HG03196 (cell line): Measurements from ENCODE around the gene ZNF236.
"Not testable (repeated sequence)": the region's sequence is repeated elsewhere in the genome, so short reads cannot be mapped to it uniquely, and the experiment has no call there.

Experiments used
- ATAC-seq: cut with Tn5 transposase; IDR thresholded peaks from one replicate; pipeline ENCODE4 v1.9.1; 2021; ENCODE audit not compliant: unreplicated experiment

ZNF236 gene

DNA sequence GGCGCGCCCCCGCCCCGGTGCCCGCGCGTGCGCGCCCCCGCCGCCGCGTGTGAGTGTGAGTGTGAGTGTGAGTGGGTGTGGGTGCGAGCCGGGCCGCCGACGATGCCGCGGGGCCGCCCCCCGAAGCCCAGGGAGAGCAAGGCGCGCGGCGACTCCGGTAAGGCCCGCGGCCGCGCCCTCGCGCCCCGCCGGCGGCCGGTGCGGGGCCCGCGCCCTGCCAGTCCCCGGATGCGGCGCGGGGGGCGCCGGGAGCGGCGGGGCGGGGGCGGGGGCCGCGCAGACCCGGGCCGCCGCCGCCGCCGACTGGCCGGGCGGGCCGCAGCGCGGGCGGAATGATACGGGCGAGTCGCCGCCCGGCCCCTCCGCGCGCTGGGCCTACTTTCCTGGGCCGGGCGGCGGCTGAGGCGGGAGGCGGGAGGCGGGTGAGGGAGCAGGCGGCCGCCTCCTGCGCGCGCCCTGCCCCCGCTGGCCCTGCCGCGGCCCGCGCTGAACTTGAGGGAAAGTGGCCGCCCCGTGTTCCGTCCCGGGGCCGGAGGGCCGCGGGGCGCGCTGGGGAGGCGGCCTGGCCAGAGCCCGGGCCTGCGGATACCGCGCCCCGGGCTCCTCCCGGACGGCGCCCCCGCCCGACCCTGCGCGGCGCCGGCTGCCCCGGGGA is at the start of gene ZNF236:
Gene ZNF236, plus strand, starts transcription at position 52 of the 655 bp plus-strand sequence. Its CDS starts 51 bp downstream, at position 103.
- peak; percentile 44 for ATAC-seq

DNA sequence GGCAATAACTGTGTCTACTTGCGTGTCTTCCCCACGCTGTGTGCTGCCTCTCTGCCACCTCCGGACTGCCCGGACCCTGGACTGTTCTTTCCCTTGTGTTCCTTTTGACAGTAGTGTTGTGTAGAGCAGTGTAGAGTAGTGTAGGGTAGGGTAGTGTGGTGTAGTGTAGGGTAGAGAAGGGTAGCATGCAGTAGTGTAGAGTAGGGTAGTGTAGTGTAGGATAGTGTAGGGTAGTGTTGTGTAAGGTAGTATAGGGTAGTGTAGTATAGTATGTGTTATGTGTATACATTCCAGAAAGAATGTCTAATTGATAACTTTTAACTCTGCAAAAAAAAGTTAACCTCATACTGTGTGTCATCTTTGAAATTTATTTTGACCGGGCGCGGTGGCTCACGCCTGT is 49.7 kb upstream of the ZNF236 start:
- no peak for ATAC-seq

DNA sequence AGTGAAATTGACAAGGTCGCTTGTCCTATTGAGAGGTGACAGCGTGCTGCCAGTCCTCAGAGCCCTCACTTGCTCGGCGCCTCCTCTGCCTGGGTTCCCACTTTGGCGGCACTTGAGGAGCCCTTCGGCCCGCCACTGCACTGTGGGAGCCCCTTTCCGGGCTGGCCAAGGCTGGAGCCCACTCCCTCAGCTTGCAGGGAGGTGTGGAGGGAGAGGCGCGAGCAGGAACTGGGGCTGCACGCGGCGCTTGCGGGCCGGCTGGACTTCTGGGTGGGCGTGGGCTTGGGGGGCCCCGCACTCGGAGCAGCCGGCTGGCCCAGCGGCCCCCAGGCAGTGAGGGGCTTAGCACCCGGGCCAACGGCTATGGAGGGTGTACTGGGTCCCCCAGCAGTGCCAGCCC is 45.3 kb upstream of the ZNF236 start:
- ATAC-seq: not testable (repeated sequence)

DNA sequence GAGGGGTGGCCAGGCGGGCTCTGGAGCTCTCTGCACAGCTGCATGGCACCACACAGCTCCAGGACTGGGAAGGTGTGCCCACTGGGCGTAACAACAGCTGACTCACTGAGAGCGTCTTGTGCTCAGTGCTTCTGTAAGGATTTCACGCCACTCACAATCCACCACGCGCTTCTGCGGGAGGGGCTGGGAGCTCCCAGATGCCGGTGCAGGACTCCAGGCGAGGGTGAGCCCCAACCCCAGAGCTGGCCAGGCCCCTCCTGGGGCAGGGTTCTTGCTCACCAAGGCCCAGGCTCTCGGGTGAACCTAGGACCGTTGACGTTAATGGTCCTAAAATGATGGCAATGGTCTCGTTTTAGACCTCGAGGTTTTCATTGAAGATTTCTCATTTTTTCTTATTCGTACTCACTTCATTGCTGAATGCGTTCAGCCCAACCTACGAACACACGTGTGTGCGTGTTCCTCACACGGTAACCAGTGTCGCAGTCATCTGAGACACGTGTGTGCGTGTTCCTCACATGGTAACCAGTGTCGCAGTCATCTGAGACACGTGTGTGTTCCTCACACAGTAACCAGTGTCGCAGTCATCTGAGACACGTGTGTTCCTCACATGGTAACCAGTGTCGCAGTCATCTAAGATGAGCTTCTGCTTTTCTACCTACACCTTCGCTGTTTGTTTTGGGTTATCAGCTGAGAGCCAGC is 38.4 kb upstream of the ZNF236 start:
- ATAC-seq: no peak

DNA sequence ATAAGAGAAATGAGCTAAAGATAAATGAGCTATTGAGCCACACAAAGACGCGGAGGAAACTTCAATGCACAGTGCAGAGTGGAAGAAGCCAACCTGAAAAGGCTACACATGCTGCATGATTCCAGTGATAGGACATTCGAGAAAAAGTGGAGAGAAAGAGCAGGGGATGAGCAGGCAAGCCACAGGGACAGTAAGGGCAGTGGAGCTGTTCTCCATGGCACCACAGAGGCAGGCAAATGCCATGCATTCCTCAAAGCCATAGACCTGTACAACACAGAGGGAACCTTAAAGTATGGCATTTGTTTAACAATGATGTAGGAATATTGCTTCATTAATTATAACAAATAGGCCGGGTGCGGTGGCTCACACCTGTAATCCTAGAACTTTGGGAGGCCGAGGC is 36.5 kb upstream of the ZNF236 start:
- no peak for ATAC-seq

DNA sequence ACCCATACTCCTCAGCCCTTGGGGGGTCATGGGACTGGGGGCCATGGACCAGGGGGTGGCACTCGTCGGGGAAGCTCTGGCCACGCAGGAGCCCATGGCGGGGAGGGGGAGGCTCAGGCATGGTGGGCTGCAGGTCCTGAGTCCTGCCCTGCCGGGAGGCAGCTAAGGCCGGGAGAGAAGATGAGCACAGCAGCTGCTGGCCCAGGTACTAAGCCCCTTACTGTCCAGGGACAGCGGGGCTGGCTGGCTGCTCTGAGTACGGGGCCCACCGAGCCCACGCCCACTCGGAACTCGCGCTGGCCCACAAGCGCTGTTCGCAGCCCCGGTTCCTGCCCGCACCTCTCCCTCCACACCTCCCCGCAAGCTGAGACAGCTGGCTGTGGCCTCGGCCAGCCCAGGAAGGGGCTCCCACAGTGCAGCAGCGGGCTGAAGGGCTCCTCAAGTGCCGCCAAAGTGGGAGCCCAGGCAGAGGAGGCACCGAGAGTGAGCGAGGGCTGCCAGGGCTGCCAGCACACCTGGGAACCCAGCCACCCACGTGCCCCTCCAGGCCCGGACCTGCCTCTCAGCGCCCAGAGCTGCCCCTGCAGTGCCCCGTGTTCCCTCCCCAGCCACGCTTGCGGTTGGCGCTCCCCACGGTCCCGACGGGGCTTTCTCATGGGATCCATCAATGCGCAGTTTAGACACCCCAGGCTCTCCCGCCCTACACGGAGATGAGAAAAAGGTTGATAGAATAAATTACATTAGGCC is 33.6 kb upstream of the ZNF236 start:
- ATAC-seq: no peak

DNA sequence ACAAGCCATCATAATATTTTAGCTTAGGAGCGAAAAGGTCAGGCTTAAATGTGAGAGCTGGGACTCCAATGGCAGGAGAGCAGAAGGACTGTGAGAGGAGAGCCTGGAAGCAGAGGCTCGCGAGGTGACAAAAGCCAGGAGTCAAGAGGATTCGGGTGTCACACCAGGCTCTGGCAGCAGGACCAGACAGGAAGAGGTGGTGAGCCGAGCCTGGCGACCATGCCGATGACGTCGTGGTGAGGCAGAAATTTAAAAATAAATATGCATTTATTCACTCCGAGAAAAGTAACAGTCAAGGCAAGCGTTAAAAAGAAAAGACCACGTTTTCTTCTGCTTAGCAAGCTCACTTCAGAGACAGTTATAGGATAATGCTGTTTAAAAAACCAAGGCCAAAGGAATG is 31.3 kb upstream of the ZNF236 start:
- ATAC-seq: no peak

DNA sequence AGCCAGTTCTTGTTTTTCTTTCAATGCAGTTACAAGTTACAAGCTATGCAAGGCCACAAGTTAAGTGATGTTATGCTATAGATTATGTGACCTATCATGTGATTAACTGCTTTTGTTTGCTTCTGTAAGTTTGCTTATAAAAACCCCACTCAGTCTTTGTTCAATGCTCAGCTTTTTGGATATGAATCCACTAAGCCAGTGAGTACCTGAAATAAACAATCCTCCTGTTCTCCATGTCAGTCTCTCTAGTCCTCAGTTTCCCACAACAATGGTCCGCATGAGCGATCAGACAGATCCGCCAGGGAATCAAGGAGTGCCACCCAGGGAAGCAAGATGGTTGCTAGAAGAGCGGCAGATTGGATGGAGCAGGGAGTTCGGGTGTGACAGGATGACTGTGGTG is 30.7 kb upstream of the ZNF236 start:
- ATAC-seq: no peak

DNA sequence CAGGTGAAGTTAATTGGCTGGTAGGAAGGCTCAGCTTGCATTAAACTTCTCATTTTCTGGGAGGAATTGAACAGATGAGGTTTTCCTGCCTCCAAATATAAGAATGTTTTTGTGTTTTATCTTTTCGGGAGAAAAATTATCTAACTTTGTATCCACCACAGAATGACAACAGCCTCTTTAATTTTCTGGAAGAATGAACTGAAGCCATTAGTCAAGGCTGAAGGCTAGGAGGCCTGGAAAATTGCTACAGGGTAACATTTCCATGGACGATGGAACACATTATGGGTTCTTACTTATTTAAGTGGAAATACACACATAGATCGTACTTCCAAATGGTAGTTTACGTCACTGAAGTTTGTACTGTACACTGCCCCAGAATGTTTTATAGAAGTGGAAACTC is 28.0 kb upstream of the ZNF236 start:
- ATAC-seq: no peak

DNA sequence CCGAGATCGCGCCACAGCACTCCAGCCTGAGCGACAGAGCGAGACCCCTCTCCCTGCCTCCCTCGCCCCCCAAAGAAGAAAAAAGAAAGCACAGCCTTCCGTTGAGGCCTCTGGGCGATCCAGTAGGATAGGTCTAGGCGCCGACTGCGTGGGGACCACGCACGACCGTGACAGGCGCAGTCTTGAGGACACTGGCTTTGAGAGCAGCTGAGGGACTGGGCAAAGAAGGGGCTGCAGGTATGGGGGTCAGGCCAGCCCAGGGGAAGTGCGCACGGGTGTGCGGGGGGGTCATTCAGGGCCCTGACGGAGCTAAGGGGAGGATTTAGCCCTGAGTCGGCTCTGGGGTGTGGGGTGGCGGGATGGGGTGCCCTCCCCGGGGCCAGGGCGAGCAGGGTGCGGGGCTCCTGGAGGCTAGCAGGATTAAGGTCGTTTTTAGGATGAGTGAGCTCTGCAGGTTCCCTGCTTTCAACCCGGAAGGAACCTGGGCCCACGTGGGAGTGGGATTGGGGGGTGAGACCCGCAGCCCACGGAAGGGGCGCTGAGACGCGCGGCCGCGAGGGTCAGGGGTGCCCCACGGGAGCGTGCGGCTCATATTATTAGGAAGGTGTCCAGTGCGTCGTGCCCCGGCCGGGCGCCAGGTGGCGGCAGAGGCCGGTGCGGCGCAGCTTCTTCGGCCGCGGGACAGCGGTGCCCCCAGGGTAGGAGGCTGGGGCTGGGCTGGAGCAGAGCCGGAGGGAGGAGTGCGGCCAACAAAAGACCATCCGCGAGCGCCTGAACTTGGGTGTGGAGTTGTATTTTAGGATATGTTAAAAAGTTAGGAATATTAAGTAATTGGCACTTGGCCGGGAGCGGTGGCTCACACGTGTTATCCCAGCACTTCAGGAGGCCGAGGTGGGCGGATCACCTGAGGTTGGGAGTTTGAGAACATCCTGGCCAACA is 20.5 kb upstream of the ZNF236 start:
- peak; percentile 98 for ATAC-seq

DNA sequence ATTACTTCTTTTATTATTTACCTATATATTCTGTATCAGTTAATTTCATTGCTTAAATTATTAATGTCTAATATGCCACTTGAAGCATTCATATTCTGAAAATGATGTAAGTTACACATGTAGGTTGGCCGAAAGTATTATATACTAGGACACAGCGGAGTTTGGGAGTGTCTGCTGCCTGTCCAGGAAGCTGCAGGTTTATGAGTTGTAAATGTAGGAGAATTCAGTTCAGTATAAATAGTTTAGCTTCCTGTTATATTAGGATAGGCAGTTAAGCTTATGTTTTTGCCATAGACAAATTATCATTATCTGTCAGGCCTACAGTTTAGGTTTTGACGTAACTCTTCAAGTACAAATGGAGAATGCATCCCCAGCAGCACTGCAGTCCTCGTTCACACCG is 18.9 kb upstream of the ZNF236 start:
- ATAC-seq: no peak

DNA sequence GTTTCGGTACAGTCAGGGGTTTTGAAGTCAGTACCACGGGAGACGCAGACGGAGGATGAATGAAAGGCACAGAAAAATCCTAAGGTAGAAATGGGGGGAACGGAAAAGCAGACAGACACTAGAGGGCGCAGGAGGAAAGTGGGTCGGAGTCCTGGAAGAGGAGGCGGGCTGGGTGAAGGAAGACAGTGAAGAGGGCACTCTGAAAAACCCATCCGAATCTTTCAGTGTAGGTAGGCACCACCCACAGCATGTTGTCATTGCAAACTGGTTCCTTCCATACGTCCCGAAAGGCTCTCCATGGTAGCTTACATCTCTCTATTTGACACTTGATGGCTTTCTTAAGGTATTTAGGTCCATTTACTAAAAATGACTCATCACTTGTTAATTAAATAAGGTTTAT is 18.5 kb upstream of the ZNF236 start:
- no peak for ATAC-seq

DNA sequence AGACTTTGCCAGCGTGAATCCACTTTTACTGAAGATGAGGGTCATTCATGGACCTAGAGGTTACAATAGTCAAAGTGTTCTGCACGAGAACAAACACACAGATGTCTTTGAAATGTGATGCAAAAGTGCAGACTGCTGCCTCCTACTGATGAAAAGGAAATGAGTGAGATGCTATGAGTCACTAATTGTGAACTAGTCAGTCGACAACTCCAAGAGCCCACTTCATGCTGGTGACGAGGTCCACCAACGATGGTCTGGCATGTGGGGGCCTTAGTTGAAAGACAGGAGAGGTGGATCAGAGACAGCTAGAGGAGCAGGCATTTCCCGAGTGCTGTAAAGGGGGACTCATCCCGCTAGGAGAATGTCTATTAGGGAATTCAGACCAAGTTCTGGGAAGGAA is 17.1 kb upstream of the ZNF236 start:
- ATAC-seq: no peak

DNA sequence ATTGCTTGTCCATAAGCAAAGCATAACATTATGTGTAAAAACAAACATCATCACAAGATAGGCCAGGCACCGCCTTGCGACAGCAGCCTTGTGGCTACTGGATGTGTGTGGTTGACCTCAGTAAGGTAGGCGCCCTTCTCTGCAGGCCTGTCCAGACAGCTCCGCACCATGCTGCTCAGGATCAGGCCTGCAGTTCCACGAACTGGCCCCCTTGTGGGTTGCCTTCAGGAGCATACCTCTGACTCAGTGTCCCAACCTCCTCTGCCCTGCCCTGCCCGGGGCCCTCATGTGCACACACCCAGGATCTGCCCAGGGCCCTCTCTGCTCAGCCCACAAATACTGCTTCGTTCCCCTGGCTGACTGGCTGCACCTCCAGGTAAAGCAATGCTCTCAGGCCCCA is 16.1 kb upstream of the ZNF236 start:
- no peak for ATAC-seq

DNA sequence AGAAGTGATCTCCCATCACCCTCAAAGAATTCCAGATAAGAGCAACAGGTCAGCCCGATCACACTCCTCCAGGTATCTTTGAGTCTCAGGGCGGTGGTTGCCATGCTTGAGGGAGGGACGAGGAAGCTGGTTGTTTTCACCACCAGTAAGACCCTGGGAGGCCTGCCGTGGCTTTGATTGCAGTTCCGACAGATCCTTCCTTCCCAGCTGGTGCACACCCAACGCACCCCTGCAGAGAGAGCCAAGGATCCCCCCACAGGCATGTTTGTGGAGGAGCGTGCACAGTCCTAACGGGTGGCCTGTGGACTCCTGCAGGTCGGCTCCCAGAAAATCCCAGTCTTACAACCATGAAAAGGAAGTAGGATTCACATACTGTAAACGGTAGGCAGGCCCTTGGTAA is 13.8 kb upstream of the ZNF236 start:
- no peak for ATAC-seq

DNA sequence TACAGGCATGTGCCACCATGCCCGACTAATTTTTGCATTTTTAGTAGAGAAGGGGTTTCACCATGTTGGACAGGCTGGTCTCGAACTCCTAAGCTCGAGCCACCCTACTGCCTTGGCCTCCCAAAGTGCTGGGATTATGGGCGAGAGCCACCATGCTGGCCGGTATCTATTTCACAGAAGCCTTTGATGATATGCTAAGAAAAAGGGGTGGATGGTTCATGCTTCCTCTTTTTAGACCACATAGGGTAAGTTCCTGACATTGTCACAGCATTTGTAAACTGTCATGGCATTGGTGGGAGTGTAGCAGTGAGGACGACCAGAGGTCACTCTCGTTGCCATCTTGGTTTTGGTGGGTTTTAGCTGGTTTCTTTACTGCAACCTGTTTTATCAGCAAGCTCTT is 10.8 kb upstream of the ZNF236 start:
- not testable (repeated sequence) for ATAC-seq

DNA sequence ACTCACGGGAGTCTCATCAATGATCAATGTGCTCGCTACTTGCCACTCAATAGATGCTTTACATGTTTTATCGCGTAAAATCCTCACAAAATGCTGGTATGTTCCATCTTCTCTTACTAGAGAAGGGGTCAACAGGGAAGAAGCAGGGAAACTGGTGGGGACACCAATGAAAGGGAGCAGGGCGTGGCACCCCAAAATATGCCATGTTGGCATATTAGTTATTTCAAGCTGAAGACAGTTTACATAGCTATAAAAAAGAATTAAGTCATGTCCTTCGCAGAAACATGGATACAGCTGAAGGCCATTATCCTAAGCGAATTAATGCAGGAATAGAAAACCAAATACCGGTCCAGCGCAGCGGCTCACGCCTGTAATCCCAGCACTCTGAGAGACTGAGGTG is 8.1 kb upstream of the ZNF236 start:
- no peak for ATAC-seq

DNA sequence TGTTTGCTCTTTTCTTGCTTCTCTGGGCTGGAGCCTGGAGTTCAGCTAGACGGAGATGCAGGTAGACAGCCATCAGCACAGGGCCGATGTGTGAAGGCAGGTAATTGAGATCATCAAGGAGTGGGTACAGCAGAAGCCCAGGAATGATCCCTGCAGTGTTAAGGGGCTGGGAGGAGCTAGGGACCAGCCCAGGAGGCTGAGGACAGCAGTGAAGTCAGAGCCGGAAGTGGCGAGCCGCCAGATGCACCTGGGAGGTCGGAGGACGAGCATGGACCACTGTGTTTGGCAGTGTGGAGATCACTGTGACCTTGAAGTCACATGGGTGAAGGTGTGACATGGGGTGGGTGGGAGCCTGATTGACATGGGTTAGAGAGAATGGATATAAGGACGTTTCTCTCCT is 6.2 kb upstream of the ZNF236 start:
- ATAC-seq: no peak

DNA sequence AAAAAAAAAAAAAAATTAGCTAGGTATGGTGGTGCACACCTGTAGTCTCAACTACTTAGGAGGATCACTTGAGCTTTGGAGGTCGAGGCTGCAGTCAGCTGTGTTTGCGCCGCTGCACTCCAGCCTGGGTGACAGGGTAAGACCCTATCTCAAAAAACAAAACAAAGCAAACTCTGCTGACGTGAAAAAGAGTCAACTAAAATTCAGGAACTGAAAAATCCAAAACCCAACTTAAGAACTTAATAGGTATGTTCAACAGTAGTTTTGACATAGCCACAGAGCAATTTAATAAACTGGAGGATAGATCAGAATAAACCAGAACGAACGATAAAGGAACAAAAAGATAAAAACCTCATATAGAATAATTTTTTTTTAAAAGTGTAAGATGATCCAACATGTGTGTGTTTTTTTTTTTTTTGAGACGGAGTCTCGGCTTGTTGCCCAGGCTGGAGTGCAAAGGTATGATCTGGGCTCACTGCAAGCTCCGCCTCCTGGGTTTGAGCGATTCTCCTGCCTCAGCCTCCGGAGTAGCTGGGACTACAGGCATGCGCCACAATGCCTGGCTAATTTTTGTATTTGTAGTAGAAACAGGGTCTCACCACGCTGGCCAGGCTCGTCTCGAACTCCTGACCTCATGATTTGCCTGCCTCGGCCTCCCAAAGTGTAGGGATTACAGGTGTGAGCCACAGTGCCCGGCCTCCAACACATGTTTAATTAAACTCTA is 4.3 kb upstream of the ZNF236 start:
- ATAC-seq: no peak

DNA sequence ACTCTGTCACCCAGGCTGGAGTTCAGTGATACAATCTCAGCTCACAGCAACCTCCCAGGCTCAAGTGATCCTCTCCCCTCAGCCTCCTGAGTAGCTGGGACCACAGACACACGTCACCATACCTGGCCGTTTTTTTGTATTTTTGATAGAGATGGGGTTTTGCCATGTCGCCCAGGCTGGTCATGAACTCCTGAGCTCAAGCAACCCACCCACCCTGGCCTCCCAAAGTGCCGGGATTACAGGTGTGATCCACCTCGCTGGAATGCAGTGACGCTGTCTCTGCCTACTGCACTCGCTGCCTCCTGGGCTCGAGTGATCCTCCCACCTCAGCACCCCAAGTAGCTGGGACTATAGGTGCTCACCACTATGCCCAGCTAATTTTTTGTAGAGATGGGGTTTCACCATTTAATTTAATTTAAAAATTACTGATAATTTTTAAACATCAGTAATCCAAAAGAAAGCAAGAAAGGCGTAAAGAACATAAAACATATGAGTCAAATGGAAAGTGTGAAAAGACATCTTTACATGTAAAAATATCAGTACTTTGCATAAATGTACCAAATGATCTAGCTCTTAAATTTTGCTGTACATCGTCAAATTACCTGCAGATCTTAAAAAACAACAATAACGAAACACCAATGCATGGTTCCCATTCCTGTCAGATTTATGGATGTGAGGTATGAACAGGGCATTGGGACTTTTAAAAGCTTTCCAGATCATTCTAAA is 2.8 kb upstream of the ZNF236 start:
- ATAC-seq: no peak
